Measurements from ENCODE around the gene BPIFA1.

Gene BPIFA1

DNA sequence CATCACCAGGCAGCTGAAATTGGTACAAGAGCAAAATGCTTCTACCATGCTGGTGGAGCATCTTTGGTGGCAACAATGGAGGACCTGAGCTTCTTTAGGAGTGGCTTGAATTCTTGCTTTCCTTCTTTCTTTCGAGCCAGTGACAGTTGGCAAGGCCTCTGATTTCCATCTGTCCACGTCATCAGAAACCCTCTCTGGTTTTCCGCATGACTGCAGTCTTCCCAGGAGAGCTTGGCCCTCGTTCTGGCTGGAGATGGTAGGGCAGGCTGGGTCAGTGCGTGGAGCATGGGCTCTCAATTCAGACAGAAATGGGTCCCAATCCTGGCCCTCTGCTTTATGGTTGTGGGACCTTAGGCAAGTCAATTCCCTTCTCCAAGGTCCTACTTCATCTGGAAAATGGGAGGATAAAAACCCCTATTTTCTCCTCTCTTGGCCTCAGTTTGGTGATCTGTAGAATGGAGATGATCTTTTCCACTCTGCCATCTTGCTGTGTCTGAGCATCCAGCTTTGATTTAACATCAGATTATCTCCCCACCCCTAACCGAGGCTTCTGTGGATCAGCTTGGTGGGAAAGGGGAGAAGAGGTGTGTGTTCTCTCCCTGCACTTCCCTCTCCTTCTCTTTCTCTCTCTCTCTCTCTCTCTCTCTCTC lies 43.6 kb downstream of the BPIFA1 start:
- DNase-seq: no peak

- DNase-seq: no peak
Measured at GRCh38 chr20:33280000-33280680, 44.3 kb downstream of the BPIFA1 start.

DNA sequence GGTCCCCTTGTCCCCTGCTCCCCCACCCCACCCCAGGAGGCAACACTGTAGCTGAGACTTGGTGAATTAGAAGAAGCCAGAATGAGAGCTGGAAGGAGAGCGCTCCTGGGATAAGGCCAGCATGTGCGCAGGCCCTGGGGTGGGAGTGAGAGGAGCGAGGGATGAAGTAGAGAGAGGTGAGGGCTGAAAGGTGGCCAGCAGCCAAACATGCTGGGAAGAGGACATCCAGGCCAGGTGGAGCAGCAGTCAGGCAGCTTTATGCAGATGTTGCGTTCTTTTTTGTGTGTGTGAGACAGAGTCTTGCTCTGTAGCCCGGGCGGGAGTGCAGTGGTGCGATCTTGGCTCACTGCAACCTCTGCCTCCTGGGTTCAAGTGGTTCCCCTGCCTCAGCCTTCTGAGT lies 45.0 kb downstream of the BPIFA1 start:
- DNase-seq: no peak

GRCh38 chr20:33281550-33282146 lies 45.9 kb downstream of the BPIFA1 start:
- no peak for DNase-seq

DNA sequence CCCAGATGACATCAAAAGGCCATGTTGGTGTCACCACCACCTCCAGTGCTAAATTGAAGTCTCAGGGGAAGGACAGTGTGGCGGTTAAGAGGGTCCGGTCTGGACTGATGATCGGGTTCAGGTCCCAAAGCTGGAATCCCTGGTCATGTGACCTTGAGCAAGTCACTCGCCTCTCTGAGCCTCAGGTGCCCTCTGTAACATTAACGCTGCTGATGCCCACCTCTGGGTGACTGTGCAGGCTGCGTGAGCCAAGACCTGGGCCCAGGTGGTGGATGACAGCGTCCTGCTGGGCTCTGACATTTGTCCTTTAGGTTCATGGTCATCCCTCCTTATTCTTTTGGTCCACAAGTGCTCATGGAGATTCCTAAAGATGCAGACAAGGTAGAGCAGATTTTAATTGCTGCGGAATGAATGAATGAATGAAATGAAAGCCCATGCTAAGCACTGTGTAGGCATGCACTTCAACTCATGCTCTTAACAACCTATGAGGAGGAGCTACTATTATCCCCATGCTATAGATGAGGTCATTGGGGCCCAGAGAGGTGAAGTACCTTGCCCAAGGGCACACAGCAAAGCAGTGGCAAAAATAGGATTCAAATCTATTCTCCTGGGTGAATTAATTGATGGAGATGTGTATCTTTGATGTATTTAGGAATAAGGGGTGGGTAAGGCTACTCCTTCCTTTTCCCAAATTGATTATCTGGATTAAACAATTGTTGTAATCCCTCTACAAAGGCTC lies 46.6 kb downstream of the BPIFA1 start:
- no peak for DNase-seq

DNA sequence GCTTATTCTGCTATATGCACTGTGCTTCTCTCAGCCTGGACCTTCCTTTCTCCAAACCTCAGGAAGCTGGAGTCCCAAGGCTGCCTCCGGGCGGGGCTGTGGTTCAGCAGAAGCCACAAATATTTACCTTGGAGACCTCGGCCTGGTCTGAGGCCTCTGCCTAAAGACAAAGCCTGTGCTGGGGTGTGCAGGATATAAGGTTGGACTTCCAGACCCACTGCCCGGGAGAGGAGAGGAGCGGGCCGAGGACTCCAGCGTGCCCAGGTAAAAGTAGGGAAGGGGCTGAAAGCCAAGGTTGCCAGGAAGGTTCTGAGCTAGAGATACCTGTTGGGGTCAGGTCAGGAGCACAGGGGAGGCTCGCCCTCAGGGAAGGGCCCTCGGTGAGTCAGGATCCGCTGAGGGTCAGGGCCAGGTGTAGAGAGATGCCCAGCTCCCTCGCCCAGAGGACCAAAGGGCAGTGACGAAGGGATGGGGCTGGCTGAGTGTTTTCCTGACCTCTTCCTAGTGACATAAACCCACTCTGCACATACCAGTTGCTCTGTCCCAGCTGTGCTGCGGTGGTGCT lies 47.3 kb downstream of the BPIFA1 start, which contains the start of gene BPIFB1:
Gene BPIFB1 (plus strand): TSS at position 224 of the 565 bp plus-strand sequence. CDS start 2,860 bp downstream, outside the sequence.
- DNase-seq: no peak

- DNase-seq: no peak
Measured at GRCh38 chr20:33284284-33284683, 48.5 kb downstream of the BPIFA1 start.

- no peak for DNase-seq
Measured at GRCh38 chr20:33284937-33285336, 49.1 kb downstream of the BPIFA1 start.

DNA sequence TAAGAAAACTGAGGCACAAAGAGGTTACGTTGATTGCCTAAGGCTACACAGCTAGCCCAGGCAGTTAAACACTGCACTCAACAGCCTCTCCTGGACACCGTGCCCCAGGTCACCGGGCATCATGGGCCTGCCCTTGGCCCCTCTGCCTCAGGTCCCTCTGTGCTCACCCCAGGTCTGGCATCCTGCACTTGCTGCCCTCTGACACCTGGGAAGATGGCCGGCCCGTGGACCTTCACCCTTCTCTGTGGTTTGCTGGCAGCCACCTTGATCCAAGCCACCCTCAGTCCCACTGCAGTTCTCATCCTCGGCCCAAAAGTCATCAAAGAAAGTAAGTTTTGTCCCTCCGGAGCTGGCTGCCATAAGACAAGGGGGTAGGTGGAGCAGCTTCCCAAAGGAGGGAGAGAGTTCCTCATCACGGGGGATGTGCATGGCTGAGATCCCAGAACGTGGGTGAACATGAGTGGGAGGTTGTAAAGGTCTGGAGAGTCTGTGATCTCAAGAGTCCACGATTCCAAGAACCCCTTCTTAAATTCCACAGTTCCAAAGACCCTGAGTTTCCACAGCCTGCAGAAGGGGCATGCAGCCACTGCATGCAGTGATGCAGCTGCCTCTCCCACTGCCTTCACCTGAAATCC lies 50.2 kb downstream of the BPIFA1 start:
- DNase-seq: no peak

- DNase-seq: no peak
Measured at GRCh38 chr20:33287884-33288283, 52.1 kb downstream of the BPIFA1 start.

GRCh38 chr20:33290852-33291251 lies 55.1 kb downstream of the BPIFA1 start:
- DNase-seq: no peak

DNA sequence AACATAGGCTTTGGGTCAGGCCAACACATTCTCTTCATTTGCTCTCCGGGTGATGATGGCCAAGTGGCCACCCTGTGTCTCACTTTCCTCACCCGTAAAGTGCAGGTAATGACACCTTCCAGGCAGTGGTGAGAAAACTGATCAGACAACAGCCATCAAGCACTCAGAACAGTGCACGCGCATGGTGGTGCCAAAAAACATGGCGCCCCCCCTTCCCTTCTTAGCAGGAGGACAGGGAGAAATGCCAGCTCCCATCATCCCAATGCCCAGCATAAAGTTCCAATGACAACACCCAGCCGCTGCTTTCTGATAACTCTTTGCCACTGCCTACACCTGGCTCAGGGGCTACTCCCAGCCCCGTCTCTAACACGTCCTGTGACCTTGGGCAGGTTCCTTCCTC lies 55.6 kb downstream of the BPIFA1 start:
- no peak for DNase-seq

- peak; percentile 39 for DNase-seq
Measured at GRCh38 chr20:33291830-33292355, 56.1 kb downstream of the BPIFA1 start.

All from CD4-positive, alpha-beta T cell treated with Interleukin-15 for 1 hour (primary cell).